Frontal cortex (tissue), 4 donors: Measurements from ENCODE around the gene BMP6. TPM values are rescaled to one million over a fixed set of nuclear protein-coding genes. Genes with fewer than 3 reads are reported as not detected.

ENCODE experiments used
- DNase-seq, 2 donors: peaks; one replicate each; pipeline ENCODE4 v3.0.0; 2012; ENCODE audit warnings: low spot score in 2 of 2
- FAIRE-seq: peaks from 2 replicates; lab custom pipeline; 2012; peaks lifted over from hg19 to GRCh38; lab: Jason Lieb, UNC
- total RNA-seq: library from RNA; depleted of rRNA; stranded (reverse); fragments of >200 nt; gene quantifications from one replicate; pipeline ENCODE4 v1.2.3, GENCODE V29; 2014
- donor health status: control.
- donor health status: control.
- donor health status: control.

BMP6 gene
- 4.9 TPM for total RNA-seq

- FAIRE-seq (no peak), DNase-seq (peak; percentile 88 to 92)
Measured at GRCh38 chr6:7725849-7726415, at the start of gene BMP6. BMP6 (plus strand) TSS chr6:7726099; CDS start chr6:7726956, 857 bp downstream.

GRCh38 chr6:7677229-7677628 is 48.7 kb upstream of the BMP6 start:
- DNase-seq (no peak), FAIRE-seq (no peak)

GRCh38 chr6:7680393-7681075 is 45.4 kb upstream of the BMP6 start:
- DNase-seq: no peak
- FAIRE-seq: no peak

- FAIRE-seq: no peak
- no peak for DNase-seq
Measured at GRCh38 chr6:7681449-7681848, 44.5 kb upstream of the BMP6 start.

GRCh38 chr6:7684076-7684475 is 41.8 kb upstream of the BMP6 start:
- no peak for DNase-seq
- FAIRE-seq: no peak

GRCh38 chr6:7684843-7685242 is 41.1 kb upstream of the BMP6 start:
- no peak for DNase-seq
- FAIRE-seq: no peak

- FAIRE-seq (no peak), DNase-seq (no peak)
Measured at GRCh38 chr6:7685276-7685675, 40.6 kb upstream of the BMP6 start.

GRCh38 chr6:7687145-7688111 is 38.5 kb upstream of the BMP6 start:
- no peak for FAIRE-seq
- DNase-seq: no peak

- DNase-seq (no peak), FAIRE-seq (no peak)
Measured at GRCh38 chr6:7691021-7691420, 34.9 kb upstream of the BMP6 start.

- no peak for FAIRE-seq
- DNase-seq: no peak
Measured at GRCh38 chr6:7691675-7692452, 34.0 kb upstream of the BMP6 start.

- DNase-seq (no peak), FAIRE-seq (no peak)
Measured at GRCh38 chr6:7692453-7692784, 33.5 kb upstream of the BMP6 start.

- DNase-seq: no peak
- no peak for FAIRE-seq
Measured at GRCh38 chr6:7693827-7694226, 32.1 kb upstream of the BMP6 start.

- DNase-seq (no peak), FAIRE-seq (no peak)
Measured at GRCh38 chr6:7696061-7696460, 29.8 kb upstream of the BMP6 start.

- no peak for FAIRE-seq
Measured at GRCh38 chr6:7697432-7697819, 28.5 kb upstream of the BMP6 start.

GRCh38 chr6:7697820-7698623 is 27.9 kb upstream of the BMP6 start:
- DNase-seq (no peak), FAIRE-seq (no peak)

More at GRCh38 chr6:7697432-7697819, 28.5 kb upstream of the BMP6 start:
- no peak for DNase-seq

GRCh38 chr6:7701212-7701834 is 24.6 kb upstream of the BMP6 start:
- no peak for DNase-seq
- no peak for FAIRE-seq

GRCh38 chr6:7703148-7703680 is 22.7 kb upstream of the BMP6 start:
- no peak for DNase-seq
- FAIRE-seq: no peak

- no peak for DNase-seq
- FAIRE-seq: no peak
Measured at GRCh38 chr6:7705483-7705882, 20.4 kb upstream of the BMP6 start.

GRCh38 chr6:7706269-7706668 is 19.6 kb upstream of the BMP6 start:
- DNase-seq: no peak
- FAIRE-seq: no peak
